GM12801 (cell line): ENCODE results near the gene PLEKHA5.

Source experiments
- TF ChIP-seq, protein P1 (sequence below): IDR thresholded peaks from one replicate; pipeline ENCODE4 v1.5.1; 2011; ENCODE audit warnings: control low read depth; ENCODE audit not compliant: insufficient read length; ENCODE audit errors: extremely low read depth

The PLEKHA5 gene

DNA sequence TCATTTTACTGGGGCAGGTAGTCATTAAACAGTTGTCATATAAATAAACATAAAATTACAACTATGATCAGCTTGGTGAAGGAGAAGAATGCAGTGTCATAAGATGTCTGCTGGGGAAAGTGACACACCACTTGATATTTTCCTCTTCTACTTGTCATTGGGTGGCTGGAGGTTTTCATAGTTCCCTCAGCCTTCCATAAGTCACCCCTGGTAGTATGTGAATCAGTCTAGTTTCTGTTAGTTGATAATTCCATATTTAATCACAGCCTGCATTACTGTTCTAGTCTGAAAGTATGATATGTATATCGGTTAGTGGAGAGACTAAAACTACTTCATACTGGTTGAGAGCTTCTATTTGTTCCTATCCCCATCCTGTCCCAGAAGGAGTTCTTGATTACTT, 38.2 kb downstream of the PLEKHA5 start:
- TF ChIP-seq, protein P1, sequence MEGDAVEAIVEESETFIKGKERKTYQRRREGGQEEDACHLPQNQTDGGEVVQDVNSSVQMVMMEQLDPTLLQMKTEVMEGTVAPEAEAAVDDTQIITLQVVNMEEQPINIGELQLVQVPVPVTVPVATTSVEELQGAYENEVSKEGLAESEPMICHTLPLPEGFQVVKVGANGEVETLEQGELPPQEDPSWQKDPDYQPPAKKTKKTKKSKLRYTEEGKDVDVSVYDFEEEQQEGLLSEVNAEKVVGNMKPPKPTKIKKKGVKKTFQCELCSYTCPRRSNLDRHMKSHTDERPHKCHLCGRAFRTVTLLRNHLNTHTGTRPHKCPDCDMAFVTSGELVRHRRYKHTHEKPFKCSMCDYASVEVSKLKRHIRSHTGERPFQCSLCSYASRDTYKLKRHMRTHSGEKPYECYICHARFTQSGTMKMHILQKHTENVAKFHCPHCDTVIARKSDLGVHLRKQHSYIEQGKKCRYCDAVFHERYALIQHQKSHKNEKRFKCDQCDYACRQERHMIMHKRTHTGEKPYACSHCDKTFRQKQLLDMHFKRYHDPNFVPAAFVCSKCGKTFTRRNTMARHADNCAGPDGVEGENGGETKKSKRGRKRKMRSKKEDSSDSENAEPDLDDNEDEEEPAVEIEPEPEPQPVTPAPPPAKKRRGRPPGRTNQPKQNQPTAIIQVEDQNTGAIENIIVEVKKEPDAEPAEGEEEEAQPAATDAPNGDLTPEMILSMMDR, result no peak

DNA sequence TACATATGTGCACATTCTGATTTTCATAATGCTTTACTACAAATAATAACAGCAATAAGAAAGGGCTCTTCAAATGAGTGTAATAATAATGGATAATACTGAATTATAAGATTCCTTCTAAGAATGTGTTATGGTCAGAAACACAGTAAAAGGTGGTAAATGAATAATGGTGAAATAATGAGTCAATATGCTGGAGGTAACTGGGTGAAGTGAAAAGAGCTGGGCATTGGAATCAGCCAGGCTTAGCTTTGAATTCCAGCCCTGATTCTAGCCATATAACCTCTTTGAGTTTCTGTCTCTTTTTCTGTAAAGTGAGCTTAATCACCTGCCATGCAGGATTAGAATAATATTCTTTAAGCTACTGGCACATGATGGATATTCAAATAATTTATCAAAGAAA, 39.1 kb downstream of the PLEKHA5 start:
- TF ChIP-seq, protein P1, result no peak

- TF ChIP-seq, protein P1, result no peak
Measured at GRCh38 chr12:19169222-19169621, 39.7 kb downstream of the PLEKHA5 start.

GRCh38 chr12:19171731-19172130, 42.2 kb downstream of the PLEKHA5 start:
- TF ChIP-seq, protein P1, result no peak

GRCh38 chr12:19177754-19178153, 48.2 kb downstream of the PLEKHA5 start:
- TF ChIP-seq, protein P1, result no peak

DNA sequence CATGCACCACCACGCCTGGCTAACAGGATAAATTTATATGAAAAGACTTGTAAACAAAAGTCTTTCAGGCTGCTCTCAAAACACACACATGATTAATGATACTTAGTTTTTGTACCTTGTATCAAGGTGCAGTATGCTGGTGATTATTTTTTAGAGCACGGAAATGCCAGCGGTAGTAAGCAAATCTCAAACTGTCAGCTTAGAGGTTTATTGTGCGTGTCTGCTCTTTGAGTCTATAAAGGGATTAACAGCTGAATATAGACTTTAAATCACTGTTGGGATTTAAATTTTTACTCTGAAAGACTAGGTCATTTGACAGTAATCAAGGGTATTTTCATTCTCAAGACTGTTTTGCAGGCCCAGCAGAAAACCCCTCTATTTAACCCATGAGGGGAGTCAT, 50.5 kb downstream of the PLEKHA5 start:
- TF ChIP-seq, protein P1, result no peak

GRCh38 chr12:19181666-19182426, 52.3 kb downstream of the PLEKHA5 start:
- TF ChIP-seq, protein P1, result no peak
